ENCODE results near the gene RTN4RL1. TPM values are rescaled to one million over a fixed set of nuclear protein-coding genes. Genes with fewer than 3 reads are reported as not detected.

Gene RTN4RL1
- total RNA-seq, 3 donors from 2014 or later (not counting 1 experiment from before 2014, with no cell fraction given), result 0.15 to 0.23 TPM; not detected in 1

- H3K27ac ChIP-seq (ENCODE audit: low read length), result no peak overlapping the region
- no peaks in the 10 kb centered on the region for H3K36me3 ChIP-seq (ENCODE audit: control insufficient read depth, insufficient read depth, low read length)
- no peak overlapping the region for H3K4me3 ChIP-seq (ENCODE audit: low read length)
- no peaks in the 10 kb centered on the region for H3K36me3 Mint-ChIP-seq
- no peaks in the 10 kb centered on the region for H3K9me3 ChIP-seq (ENCODE audit: control insufficient read depth, insufficient read depth, low read length)
- intact Hi-C loops (cut with micrococcal nuclease), result no loop called here
- DNase-seq (peak in 1 of 2 donors; percentile 55), ATAC-seq (no peak)
- peak overlapping the region; percentile 63 to 71 for H3K27ac Mint-ChIP-seq
- WGBS (ENCODE audit: insufficient coverage), result 5% methylated on average over 81 of the region's 81 CpGs
- TF ChIP-seq CTCF (IDR thresholded peaks at IDR 0.05), result no peak
- H3K4me3 Mint-ChIP-seq, result peak overlapping the region; percentile 81
- peaks cover 5% of the 10 kb centered on the region for H3K27me3 ChIP-seq (ENCODE audit: control insufficient read depth, insufficient read depth, low read length)
- peaks cover 49% of the 10 kb centered on the region for H3K4me1 ChIP-seq (ENCODE audit: control insufficient read depth, insufficient read depth, low read length)
- peaks cover 0 to 4% of the 10 kb centered on the region in 2 donors for H3K27me3 Mint-ChIP-seq (ENCODE audit: low read depth in 2 of 2)
- no peaks in the 10 kb centered on the region for H3K9me3 Mint-ChIP-seq
- peaks cover 11 to 26% of the 10 kb centered on the region in 2 donors for H3K4me1 Mint-ChIP-seq
Observed at GRCh38 chr17:2051061-2051932, 26.2 kb upstream of the RTN4RL1 start.

DNA sequence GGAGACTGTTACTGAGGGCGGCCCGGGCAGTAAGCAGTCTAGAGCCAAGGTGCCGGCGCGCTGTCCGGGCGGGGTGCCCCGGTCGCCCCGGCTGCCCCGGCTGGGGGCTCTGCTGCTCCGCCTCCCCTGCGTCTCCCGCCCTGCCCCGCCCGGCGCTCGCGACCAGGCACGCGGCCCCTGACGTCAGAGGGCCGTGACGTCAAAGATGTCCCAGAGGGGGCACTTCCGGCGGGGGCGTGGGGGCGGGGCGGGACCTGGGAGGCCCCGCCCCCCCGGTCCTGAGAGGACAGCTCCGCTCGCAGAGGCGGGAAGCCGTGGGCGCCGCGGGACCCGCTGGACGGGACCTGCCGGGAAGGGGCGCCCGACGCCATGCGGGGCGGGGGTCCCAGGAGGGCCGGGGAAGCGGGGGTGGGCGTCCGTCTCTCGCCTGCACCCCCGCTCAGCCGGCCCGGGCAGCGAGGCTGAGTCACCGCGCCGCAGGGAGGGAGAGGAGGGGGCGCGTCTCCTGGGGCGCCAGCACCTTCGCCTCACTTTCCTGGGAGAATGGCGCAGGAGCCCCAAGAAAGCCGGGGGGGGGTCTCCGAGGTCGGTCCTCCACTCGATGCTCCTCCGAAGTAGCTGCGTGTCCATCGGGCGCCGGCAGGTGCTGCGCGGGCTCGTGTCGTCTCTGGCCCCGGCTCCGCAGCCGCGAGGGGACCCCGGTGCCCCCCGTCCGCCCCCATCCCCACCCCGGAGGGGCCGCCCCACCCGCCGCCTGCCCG, 25.3 kb upstream of the RTN4RL1 start:
- Histone ChIP-seq H3K4me3 (ENCODE audit: low read length) (no peak overlapping the region), H3K36me3 (ENCODE audit: control insufficient read depth, insufficient read depth, low read length) (no peaks in the 10 kb centered on the region), H3K4me1 (ENCODE audit: control insufficient read depth, insufficient read depth, low read length) (peaks cover 46% of the 10 kb centered on the region), H3K27ac (ENCODE audit: low read length) (no peak overlapping the region), H3K27me3 (ENCODE audit: control insufficient read depth, insufficient read depth, low read length) (peaks cover 5% of the 10 kb centered on the region), H3K9me3 (ENCODE audit: control insufficient read depth, insufficient read depth, low read length) (no peaks in the 10 kb centered on the region)
- peak; percentile 37 to 62 (median 42) for ATAC-seq
- Mint-ChIP-seq H3K9me3 (no peaks in the 10 kb centered on the region), H3K27me3 (ENCODE audit: low read depth in 2 of 2) (peaks cover 0 to 4% of the 10 kb centered on the region in 2 donors), H3K36me3 (no peaks in the 10 kb centered on the region), H3K4me1 (peaks cover 11 to 26% of the 10 kb centered on the region in 2 donors), H3K4me3 (no peak overlapping the region), H3K27ac (peak overlapping the region in 1 of 2 donors; percentile 74)
- peak; percentile 76 to 89 for DNase-seq
- WGBS (ENCODE audit: insufficient coverage), result under 1% methylated on average over 88 of the region's 88 CpGs
- no peak for TF ChIP-seq CTCF (IDR thresholded peaks at IDR 0.05)
- intact Hi-C loops (cut with micrococcal nuclease), result no loop called here

- peaks cover 44% of the 10 kb centered on the region for H3K4me1 ChIP-seq (ENCODE audit: control insufficient read depth, insufficient read depth, low read length)
- H3K9me3 ChIP-seq (ENCODE audit: control insufficient read depth, insufficient read depth, low read length), result no peaks in the 10 kb centered on the region
Observed at GRCh38 chr17:2049333-2050299, 24.5 kb upstream of the RTN4RL1 start.

More at GRCh38 chr17:2049333-2050299, 24.5 kb upstream of the RTN4RL1 start:
- peak overlapping the region; percentile 82 for H3K4me3 Mint-ChIP-seq
- TF ChIP-seq CTCF (IDR thresholded peaks at IDR 0.05), result no peak
- DNase-seq, result peak; percentile 89 to 93
- Histone ChIP-seq H3K27ac (ENCODE audit: low read length) (peak overlapping the region; percentile 2), H3K4me3 (ENCODE audit: low read length) (peak overlapping the region; percentile 28), H3K27me3 (ENCODE audit: control insufficient read depth, insufficient read depth, low read length) (peaks cover 5% of the 10 kb centered on the region), H3K36me3 (ENCODE audit: control insufficient read depth, insufficient read depth, low read length) (peaks cover 3% of the 10 kb centered on the region)
- WGBS (ENCODE audit: insufficient coverage), result 3% methylated on average over 104 of the region's 104 CpGs
- H3K4me1 Mint-ChIP-seq, result peaks cover 11 to 23% of the 10 kb centered on the region in 2 donors
- no peaks in the 10 kb centered on the region for H3K36me3 Mint-ChIP-seq
- intact Hi-C loops (cut with micrococcal nuclease), result no loop called here
- H3K9me3 Mint-ChIP-seq, result no peaks in the 10 kb centered on the region
- H3K27me3 Mint-ChIP-seq (ENCODE audit: low read depth in 2 of 2), result peaks cover 0 to 4% of the 10 kb centered on the region in 2 donors
- peak; percentile 65 to 86 (median 67) for ATAC-seq
- H3K27ac Mint-ChIP-seq, result peak overlapping the region; percentile 61 to 74

All from natural killer cell (primary cell).